A549 (cell line): ENCODE results near the gene MRPL12.

Source experiments
- CHD2 ChIP-seq: fragments of 150-350 bp; IDR thresholded peaks from 2 replicates; pipeline ENCODE4 v1.6.1; 2014; ENCODE audit warnings: low read length; ENCODE audit not compliant: partially characterized antibody
- HDAC2 ChIP-seq: fragments of 200-600 bp; sonication (generic); IDR thresholded peaks from 2 replicates; pipeline ENCODE4 v1.6.1; 2016
- MAZ ChIP-seq: fragments of 150-350 bp; IDR thresholded peaks from 2 replicates; pipeline ENCODE4 v1.6.1; 2014; ENCODE audit warnings: antibody characterized with exemption, low read depth, low read length, borderline replicate concordance
- POLR2A ChIP-seq: IDR thresholded peaks from 2 replicates; pipeline ENCODE4 v1.6.1; 2012; ENCODE audit warnings: mild to moderate bottlenecking, low read length
- RAD21 ChIP-seq, 2 experiments: fragments of >200 bp in 1 of 2; sonication (Bioruptor Twin) in 1 of 2; formaldehyde crosslinking in 1 of 2; IDR thresholded peaks in 1 of 2; conservative IDR thresholded peaks in 1 of 2; 2 replicates in 1 of 2; 3 replicates in 1 of 2; pipeline ENCODE4 v1.6.1; 2012 to 2018; ENCODE audit warnings: inconsistent platforms in 1 of 2
- RARB ChIP-seq: fragments of 250-450 bp; sonication (Bioruptor Pico); IDR thresholded peaks from 2 replicates; pipeline ENCODE4 v1.8.0; 2021; ENCODE audit warnings: mild to moderate bottlenecking, moderate library complexity
- RCOR1 ChIP-seq: fragments of 150-350 bp; IDR thresholded peaks from 2 replicates; pipeline ENCODE4 v1.6.1; 2014; ENCODE audit warnings: antibody characterized with exemption, low read length, low read depth
- SMC3 ChIP-seq: fragments of >200 bp; sonication (Bioruptor Twin); formaldehyde crosslinking; IDR thresholded peaks from 3 replicates; pipeline ENCODE4 v1.6.1; 2018; ENCODE audit warnings: inconsistent platforms
- ZFP36 ChIP-seq: fragments of 450-650 bp; IDR thresholded peaks from 2 replicates; pipeline ENCODE4 v1.6.1; 2014; ENCODE audit warnings: borderline replicate concordance; ENCODE audit not compliant: partially characterized antibody
- TF ChIP-seq, protein P1 (sequence below): fragments of >200 bp; sonication (Bioruptor Twin); formaldehyde crosslinking; IDR thresholded peaks from 3 replicates; pipeline ENCODE4 v1.5.1; 2016

DNA sequence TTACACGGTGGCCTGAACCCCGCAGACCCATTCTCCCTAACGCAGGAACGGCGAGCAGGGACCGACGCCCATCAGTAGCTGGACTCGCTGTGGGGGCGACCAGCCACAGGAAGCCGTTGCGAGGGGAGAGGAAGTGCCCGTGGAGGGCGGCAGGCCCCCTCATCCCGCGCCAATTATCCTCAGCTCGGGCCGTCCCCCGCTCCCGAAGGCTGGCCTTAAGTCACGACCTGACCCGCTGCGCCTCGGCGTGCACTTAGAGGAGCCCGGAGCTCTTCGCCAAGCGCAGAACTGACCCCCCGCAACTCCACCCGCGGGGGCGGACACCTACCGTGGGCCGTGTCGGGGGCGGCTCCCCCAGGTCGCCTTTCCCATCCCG lies 20.0 kb upstream of the MRPL12 start:
- no peak for TF ChIP-seq HDAC2
- no peak for TF ChIP-seq SMC3
- TF ChIP-seq RARB (CRISPR knock-in tag): no peak
- TF ChIP-seq, protein P1, sequence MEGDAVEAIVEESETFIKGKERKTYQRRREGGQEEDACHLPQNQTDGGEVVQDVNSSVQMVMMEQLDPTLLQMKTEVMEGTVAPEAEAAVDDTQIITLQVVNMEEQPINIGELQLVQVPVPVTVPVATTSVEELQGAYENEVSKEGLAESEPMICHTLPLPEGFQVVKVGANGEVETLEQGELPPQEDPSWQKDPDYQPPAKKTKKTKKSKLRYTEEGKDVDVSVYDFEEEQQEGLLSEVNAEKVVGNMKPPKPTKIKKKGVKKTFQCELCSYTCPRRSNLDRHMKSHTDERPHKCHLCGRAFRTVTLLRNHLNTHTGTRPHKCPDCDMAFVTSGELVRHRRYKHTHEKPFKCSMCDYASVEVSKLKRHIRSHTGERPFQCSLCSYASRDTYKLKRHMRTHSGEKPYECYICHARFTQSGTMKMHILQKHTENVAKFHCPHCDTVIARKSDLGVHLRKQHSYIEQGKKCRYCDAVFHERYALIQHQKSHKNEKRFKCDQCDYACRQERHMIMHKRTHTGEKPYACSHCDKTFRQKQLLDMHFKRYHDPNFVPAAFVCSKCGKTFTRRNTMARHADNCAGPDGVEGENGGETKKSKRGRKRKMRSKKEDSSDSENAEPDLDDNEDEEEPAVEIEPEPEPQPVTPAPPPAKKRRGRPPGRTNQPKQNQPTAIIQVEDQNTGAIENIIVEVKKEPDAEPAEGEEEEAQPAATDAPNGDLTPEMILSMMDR: no peak
- TF ChIP-seq CHD2: no peak
- no peak for TF ChIP-seq RCOR1
- no peak for TF ChIP-seq MAZ
- TF ChIP-seq ZFP36: no peak
- no peak for TF ChIP-seq POLR2A
- TF ChIP-seq RAD21 (conservative IDR thresholded peaks at IDR 0.05 in 1 of 2, IDR thresholded peaks at IDR 0.05 in 1 of 2): no peak
